SK-N-SH treated with all-trans-retinoic acid at 6 μM for 48 hours (cell line): ENCODE data around the gene PLCL2.

Source experiments
- ATAC-seq: fragments of 200-7000 bp; cut with Tn5 transposase; 3 replicates; pipeline ENCODE4 v1.9.1; 2020; ENCODE audit warnings: mild to moderate bottlenecking, moderate library complexity
- ARNTL ChIP-seq: fragments of 450-650 bp; formaldehyde crosslinking; IDR thresholded peaks from 2 replicates; pipeline ENCODE4 v1.5.0; 2020; ENCODE audit warnings: low read depth, mild to moderate bottlenecking, moderate library complexity, borderline replicate concordance
- CSDC2 ChIP-seq: fragments of 250-450 bp; sonication (Bioruptor Pico); IDR thresholded peaks from 2 replicates; pipeline ENCODE4 v1.5.0; 2020; ENCODE audit warnings: mild to moderate bottlenecking, moderate library complexity
- ESRRG ChIP-seq: fragments of 250-450 bp; sonication (Bioruptor Pico); IDR thresholded peaks from 2 replicates; pipeline ENCODE4 v1.6.1; 2021; ENCODE audit warnings: mild to moderate bottlenecking
- GLIS3 ChIP-seq: fragments of 250-450 bp; sonication (Bioruptor Pico); IDR thresholded peaks from 2 replicates; pipeline ENCODE4 v1.5.0; 2020; ENCODE audit warnings: mild to moderate bottlenecking, moderate library complexity
- ISL1 ChIP-seq: fragments of 250-450 bp; sonication (Bioruptor Pico); IDR thresholded peaks from 2 replicates; pipeline ENCODE4 v2.1.2; 2022; ENCODE audit warnings: mild to moderate bottlenecking, moderate library complexity
- OSR1 ChIP-seq: fragments of 250-450 bp; sonication (Bioruptor Pico); IDR thresholded peaks from 2 replicates; pipeline ENCODE4 v1.8.0; 2022; ENCODE audit warnings: moderate library complexity, mild to moderate bottlenecking, inconsistent platforms
- PPARA ChIP-seq: fragments of 250-450 bp; sonication (Bioruptor Pico); IDR thresholded peaks from 2 replicates; pipeline ENCODE4 v1.5.0; 2020; ENCODE audit warnings: mild to moderate bottlenecking, borderline replicate concordance
- RARB ChIP-seq: fragments of 250-450 bp; sonication (Bioruptor Pico); IDR thresholded peaks from 2 replicates; pipeline ENCODE4 v1.8.0; 2021; ENCODE audit warnings: mild to moderate bottlenecking, moderate library complexity
- TCF4 ChIP-seq: fragments of 250-450 bp; sonication (Bioruptor Pico); IDR thresholded peaks from 2 replicates; pipeline ENCODE4 v1.8.0; 2021; ENCODE audit warnings: mild to moderate bottlenecking, moderate library complexity, borderline replicate concordance
- TOX ChIP-seq: fragments of 250-450 bp; sonication (Bioruptor Pico); IDR thresholded peaks from 2 replicates; pipeline ENCODE4 v1.8.0; 2021; ENCODE audit warnings: mild to moderate bottlenecking, moderate library complexity, borderline replicate concordance
- ZC3H10 ChIP-seq: fragments of 250-450 bp; sonication (Bioruptor Pico); IDR thresholded peaks from 2 replicates; pipeline ENCODE4 v1.5.1; 2021; ENCODE audit warnings: mild to moderate bottlenecking, moderate library complexity
- ZFP3 ChIP-seq: fragments of 250-450 bp; sonication (Bioruptor Pico); IDR thresholded peaks from 2 replicates; pipeline ENCODE4 v1.5.0; 2020; ENCODE audit warnings: mild to moderate bottlenecking, moderate library complexity
- ZFP30 ChIP-seq: fragments of 450-650 bp; formaldehyde crosslinking; IDR thresholded peaks from 2 replicates; pipeline ENCODE4 v1.5.0; 2022; ENCODE audit warnings: mild to moderate bottlenecking, moderate library complexity
- ZNF565 ChIP-seq: fragments of 450-650 bp; formaldehyde crosslinking; conservative IDR thresholded peaks from 2 replicates; pipeline ENCODE4 v1.5.0; 2020; ENCODE audit warnings: low read depth, mild to moderate bottlenecking, moderate library complexity
- ZNF70 ChIP-seq: fragments of 450-650 bp; formaldehyde crosslinking; IDR thresholded peaks from 2 replicates; pipeline ENCODE4 v1.5.0; 2020; ENCODE audit warnings: mild to moderate bottlenecking, moderate library complexity
- ZNF8 ChIP-seq: fragments of 450-650 bp; formaldehyde crosslinking; IDR thresholded peaks from 2 replicates; pipeline ENCODE4 v1.5.0; 2020; ENCODE audit warnings: mild to moderate bottlenecking, moderate library complexity
- TF ChIP-seq, protein P1 (sequence below): fragments of 250-450 bp; sonication (Bioruptor Pico); IDR thresholded peaks from 2 replicates; pipeline ENCODE4 v1.8.0; 2020; ENCODE audit warnings: mild to moderate bottlenecking, moderate library complexity, borderline replicate concordance
- TF ChIP-seq, protein P2 (sequence below): fragments of 250-450 bp; sonication (Bioruptor Pico); IDR thresholded peaks from 2 replicates; pipeline ENCODE4 v1.5.1; 2021; ENCODE audit warnings: mild to moderate bottlenecking, moderate library complexity
- TF ChIP-seq, protein P3 (sequence below): fragments of 250-450 bp; sonication (Bioruptor Pico); IDR thresholded peaks from 2 replicates; pipeline ENCODE4 v1.5.1; 2020; ENCODE audit warnings: low read depth, mild to moderate bottlenecking, moderate library complexity
- TF ChIP-seq, protein P4 (sequence below): fragments of 250-450 bp; sonication (Bioruptor Pico); IDR thresholded peaks from 2 replicates; pipeline ENCODE4 v1.8.0; 2021; ENCODE audit warnings: low read depth, mild to moderate bottlenecking, moderate library complexity, borderline replicate concordance
- TF ChIP-seq, protein P5 (sequence below): fragments of 250-450 bp; sonication (Bioruptor Pico); IDR thresholded peaks from 2 replicates; pipeline ENCODE4 v1.5.0; 2020; ENCODE audit warnings: mild to moderate bottlenecking, moderate library complexity

The PLCL2 gene

DNA sequence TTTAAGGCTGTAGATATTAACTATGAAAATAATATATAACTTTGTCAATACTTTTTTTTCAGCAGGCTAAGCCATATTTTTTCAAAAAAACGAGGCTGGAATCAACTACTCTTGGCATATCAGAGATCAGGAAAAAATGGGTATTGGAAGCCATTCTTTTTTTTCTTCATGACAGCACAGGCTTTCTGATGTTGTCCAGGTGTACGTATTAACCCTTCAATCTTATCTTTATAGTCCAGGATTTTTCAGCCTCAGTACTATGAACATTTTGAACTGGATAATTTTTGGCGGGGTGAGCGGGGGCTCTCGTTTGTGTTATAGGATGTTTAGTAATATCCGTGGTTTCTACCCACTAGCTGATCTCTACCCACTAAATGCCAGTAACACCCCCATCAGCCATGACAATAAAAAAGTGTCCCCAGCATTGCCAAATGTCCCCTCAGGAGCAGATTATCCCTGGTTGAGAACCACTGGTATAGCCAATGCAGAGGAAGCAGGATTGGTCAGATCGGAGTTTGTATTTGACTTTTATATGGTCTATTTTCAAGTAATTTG lies 52.0 kb downstream of the PLCL2 start:
- TF ChIP-seq ESRRG, result no peak
- TF ChIP-seq TOX, result no peak
- TF ChIP-seq, protein P1, sequence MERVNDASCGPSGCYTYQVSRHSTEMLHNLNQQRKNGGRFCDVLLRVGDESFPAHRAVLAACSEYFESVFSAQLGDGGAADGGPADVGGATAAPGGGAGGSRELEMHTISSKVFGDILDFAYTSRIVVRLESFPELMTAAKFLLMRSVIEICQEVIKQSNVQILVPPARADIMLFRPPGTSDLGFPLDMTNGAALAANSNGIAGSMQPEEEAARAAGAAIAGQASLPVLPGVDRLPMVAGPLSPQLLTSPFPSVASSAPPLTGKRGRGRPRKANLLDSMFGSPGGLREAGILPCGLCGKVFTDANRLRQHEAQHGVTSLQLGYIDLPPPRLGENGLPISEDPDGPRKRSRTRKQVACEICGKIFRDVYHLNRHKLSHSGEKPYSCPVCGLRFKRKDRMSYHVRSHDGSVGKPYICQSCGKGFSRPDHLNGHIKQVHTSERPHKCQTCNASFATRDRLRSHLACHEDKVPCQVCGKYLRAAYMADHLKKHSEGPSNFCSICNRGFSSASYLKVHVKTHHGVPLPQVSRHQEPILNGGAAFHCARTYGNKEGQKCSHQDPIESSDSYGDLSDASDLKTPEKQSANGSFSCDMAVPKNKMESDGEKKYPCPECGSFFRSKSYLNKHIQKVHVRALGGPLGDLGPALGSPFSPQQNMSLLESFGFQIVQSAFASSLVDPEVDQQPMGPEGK (CRISPR knock-in tag), result no peak
- no peak for TF ChIP-seq GLIS3
- TF ChIP-seq, protein P2, sequence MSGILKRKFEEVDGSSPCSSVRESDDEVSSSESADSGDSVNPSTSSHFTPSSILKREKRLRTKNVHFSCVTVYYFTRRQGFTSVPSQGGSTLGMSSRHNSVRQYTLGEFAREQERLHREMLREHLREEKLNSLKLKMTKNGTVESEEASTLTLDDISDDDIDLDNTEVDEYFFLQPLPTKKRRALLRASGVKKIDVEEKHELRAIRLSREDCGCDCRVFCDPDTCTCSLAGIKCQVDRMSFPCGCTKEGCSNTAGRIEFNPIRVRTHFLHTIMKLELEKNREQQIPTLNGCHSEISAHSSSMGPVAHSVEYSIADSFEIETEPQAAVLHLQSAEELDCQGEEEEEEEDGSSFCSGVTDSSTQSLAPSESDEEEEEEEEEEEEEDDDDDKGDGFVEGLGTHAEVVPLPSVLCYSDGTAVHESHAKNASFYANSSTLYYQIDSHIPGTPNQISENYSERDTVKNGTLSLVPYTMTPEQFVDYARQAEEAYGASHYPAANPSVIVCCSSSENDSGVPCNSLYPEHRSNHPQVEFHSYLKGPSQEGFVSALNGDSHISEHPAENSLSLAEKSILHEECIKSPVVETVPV, result no peak
- no peak for TF ChIP-seq TCF4
- no peak for TF ChIP-seq PPARA (CRISPR knock-in tag)
- no peak for TF ChIP-seq ISL1 (CRISPR knock-in tag)
- no peak for TF ChIP-seq ZNF70 (CRISPR knock-in tag)
- no peak for TF ChIP-seq ZFP3 (CRISPR knock-in tag)
- no peak for TF ChIP-seq ARNTL
- TF ChIP-seq, protein P3, sequence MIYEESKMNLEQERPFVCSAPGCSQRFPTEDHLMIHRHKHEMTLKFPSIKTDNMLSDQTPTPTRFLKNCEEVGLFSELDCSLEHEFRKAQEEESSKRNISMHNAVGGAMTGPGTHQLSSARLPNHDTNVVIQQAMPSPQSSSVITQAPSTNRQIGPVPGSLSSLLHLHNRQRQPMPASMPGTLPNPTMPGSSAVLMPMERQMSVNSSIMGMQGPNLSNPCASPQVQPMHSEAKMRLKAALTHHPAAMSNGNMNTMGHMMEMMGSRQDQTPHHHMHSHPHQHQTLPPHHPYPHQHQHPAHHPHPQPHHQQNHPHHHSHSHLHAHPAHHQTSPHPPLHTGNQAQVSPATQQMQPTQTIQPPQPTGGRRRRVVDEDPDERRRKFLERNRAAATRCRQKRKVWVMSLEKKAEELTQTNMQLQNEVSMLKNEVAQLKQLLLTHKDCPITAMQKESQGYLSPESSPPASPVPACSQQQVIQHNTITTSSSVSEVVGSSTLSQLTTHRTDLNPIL (CRISPR knock-in tag), result no peak
- TF ChIP-seq, protein P4, sequence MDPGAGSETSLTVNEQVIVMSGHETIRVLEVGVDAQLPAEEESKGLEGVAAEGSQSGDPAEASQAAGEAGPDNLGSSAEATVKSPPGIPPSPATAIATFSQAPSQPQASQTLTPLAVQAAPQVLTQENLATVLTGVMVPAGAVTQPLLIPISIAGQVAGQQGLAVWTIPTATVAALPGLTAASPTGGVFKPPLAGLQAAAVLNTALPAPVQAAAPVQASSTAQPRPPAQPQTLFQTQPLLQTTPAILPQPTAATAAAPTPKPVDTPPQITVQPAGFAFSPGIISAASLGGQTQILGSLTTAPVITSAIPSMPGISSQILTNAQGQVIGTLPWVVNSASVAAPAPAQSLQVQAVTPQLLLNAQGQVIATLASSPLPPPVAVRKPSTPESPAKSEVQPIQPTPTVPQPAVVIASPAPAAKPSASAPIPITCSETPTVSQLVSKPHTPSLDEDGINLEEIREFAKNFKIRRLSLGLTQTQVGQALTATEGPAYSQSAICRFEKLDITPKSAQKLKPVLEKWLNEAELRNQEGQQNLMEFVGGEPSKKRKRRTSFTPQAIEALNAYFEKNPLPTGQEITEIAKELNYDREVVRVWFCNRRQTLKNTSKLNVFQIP, result no peak
- no peak for TF ChIP-seq ZNF8
- TF ChIP-seq, protein P5, sequence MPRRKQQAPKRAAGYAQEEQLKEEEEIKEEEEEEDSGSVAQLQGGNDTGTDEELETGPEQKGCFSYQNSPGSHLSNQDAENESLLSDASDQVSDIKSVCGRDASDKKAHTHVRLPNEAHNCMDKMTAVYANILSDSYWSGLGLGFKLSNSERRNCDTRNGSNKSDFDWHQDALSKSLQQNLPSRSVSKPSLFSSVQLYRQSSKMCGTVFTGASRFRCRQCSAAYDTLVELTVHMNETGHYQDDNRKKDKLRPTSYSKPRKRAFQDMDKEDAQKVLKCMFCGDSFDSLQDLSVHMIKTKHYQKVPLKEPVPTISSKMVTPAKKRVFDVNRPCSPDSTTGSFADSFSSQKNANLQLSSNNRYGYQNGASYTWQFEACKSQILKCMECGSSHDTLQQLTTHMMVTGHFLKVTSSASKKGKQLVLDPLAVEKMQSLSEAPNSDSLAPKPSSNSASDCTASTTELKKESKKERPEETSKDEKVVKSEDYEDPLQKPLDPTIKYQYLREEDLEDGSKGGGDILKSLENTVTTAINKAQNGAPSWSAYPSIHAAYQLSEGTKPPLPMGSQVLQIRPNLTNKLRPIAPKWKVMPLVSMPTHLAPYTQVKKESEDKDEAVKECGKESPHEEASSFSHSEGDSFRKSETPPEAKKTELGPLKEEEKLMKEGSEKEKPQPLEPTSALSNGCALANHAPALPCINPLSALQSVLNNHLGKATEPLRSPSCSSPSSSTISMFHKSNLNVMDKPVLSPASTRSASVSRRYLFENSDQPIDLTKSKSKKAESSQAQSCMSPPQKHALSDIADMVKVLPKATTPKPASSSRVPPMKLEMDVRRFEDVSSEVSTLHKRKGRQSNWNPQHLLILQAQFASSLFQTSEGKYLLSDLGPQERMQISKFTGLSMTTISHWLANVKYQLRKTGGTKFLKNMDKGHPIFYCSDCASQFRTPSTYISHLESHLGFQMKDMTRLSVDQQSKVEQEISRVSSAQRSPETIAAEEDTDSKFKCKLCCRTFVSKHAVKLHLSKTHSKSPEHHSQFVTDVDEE (CRISPR knock-in tag), result no peak
- no peak for TF ChIP-seq OSR1 (CRISPR knock-in tag)
- no peak for ATAC-seq

DNA sequence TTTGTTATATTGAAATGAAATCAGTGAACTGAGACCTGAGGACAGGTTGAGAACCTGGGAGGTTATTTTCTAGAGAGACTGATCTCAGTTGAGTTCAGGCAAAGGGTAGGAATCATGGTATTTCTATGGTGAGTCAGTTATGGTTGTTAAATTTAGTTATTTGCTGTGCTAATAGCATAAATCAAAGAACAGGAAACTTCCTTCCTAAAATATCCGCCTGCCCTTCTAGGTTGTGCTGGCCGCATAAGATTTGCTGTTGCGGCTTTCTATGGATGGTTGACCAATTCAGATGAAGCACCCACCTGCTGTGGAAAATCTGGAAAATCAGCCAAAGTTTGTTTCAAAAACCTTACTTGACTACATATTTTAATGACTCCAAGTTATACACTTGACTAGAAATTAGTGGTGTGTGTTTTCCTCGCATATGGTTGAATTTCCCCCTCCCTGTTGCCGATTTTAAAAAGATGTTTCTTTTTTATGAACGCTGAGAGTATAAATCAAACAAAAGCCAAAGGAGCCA lies 52.6 kb downstream of the PLCL2 start:
- no peak for TF ChIP-seq PPARA (CRISPR knock-in tag)
- TF ChIP-seq RARB (CRISPR knock-in tag), result no peak
- TF ChIP-seq ZC3H10 (CRISPR knock-in tag), result no peak
- no peak for TF ChIP-seq OSR1 (CRISPR knock-in tag)
- TF ChIP-seq ZNF565, result no peak
- TF ChIP-seq ZFP30, result no peak
- TF ChIP-seq, protein P4, result no peak
- TF ChIP-seq, protein P3 (CRISPR knock-in tag), result no peak
- no peak for TF ChIP-seq CSDC2 (CRISPR knock-in tag)
- no peak for TF ChIP-seq TOX
- no peak for TF ChIP-seq ZNF8
- TF ChIP-seq GLIS3, result no peak
- no peak for ATAC-seq
